GM12891 (cell line): ENCODE data around the gene ZNF771.

ENCODE experiments used
- DNase-seq: peaks from one replicate; pipeline ENCODE4 v3.0.0; 2011; ENCODE audit warnings: low spot score; ENCODE audit not compliant: insufficient read length
- FAIRE-seq: peaks from 2 replicates; lab custom pipeline; 2011; peaks lifted over from hg19 to GRCh38; lab: Jason Lieb, UNC
- PAX5 ChIP-seq: IDR thresholded peaks from 2 replicates; pipeline ENCODE4 v1.6.1; 2011; ENCODE audit warnings: low read length, moderate library complexity, mild to moderate bottlenecking; ENCODE audit not compliant: insufficient read depth, severe bottlenecking
- POLR2A ChIP-seq: IDR thresholded peaks from 2 replicates; pipeline ENCODE4 v1.6.1; 2011; ENCODE audit warnings: low read depth, low read length, control low read depth
- POLR2AphosphoS5 ChIP-seq: IDR thresholded peaks from 2 replicates; pipeline ENCODE4 v1.6.1; 2011; ENCODE audit warnings: low read depth, low read length, control low read depth
- POU2F2 ChIP-seq: IDR thresholded peaks from 2 replicates; pipeline ENCODE4 v1.6.1; 2011; ENCODE audit warnings: low read depth, mild to moderate bottlenecking, control low read depth, low read length, moderate library complexity
- SPI1 ChIP-seq: IDR thresholded peaks from 2 replicates; pipeline ENCODE4 v1.6.1; 2011; ENCODE audit warnings: low read depth, low read length, control low read depth
- TAF1 ChIP-seq: IDR thresholded peaks from 2 replicates; pipeline ENCODE4 v1.6.1; 2011; ENCODE audit warnings: low read depth, low read length, control low read depth

Gene ZNF771

DNA sequence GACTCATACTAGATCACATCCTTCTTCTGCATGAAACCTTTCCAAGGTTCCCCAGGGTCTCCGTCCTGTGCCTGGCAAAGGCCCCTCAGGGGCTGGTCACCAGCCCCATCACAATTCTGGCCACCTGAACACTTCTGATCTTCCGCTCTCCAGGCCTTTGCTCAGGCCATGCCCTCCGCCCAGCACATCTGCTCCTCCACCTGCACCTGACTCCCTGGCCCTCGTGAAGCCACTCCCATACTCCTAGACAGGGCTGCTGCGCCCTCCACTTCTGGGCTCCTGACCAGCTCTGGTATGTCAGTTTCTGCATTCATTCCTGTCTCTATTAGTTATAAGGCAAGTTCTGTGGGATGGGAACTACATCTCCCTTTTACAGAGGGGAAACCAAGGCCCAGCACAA lies 34.7 kb upstream of the ZNF771 start:
- DNase-seq: no peak
- no peak for FAIRE-seq
- no peak for TF ChIP-seq TAF1
- TF ChIP-seq SPI1: no peak
- no peak for TF ChIP-seq POLR2AphosphoS5
- no peak for TF ChIP-seq POU2F2
- TF ChIP-seq PAX5: no peak
- TF ChIP-seq POLR2A: no peak

DNA sequence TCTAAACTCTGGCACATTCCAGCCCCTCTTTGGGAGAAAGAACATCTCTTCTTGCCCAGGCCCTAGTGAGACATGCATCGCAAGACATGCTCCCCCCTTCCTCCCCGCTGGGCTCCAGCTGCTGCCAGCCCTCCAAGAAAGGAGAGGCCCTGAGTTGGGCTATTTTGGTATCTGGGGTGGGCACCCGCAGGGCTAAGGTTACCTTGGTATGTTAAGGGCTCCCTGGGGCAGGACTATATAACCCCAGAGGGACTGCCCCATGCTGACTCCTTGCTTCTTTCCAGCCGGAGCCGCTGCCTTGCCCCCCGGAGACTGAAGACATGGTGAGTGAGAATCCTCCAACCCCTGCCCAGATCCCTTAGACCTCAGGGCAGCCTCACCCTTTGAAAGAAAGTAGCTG lies 32.9 kb upstream of the ZNF771 start, which contains the start of gene MYL11:
Gene MYL11 (plus strand): TSS at position 265 of the 400 bp plus-strand sequence. CDS start 56 bp downstream, at position 321.
- no peak for DNase-seq
- no peak for TF ChIP-seq PAX5
- no peak for TF ChIP-seq POLR2A
- TF ChIP-seq POU2F2: no peak
- no peak for TF ChIP-seq SPI1
- no peak for TF ChIP-seq TAF1
- no peak for TF ChIP-seq POLR2AphosphoS5
- FAIRE-seq: no peak

DNA sequence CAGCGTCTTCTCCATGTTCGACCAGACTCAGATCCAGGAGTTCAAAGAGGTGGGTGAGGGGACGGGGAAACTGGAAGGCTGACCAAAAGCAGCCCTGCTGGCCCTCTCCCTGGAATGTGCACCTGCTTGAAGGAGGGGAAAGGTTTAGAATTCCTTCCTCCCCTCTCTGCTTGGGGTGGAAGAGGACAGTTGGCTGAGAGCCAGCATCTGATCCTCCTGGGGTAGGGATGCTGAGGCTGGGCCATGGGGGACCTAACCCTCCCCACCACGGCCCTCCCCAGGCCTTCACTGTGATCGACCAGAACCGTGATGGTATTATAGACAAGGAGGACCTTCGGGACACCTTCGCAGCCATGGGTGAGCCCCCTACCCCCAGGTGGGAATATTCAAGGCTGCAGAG lies 31.5 kb upstream of the ZNF771 start:
- FAIRE-seq: no peak
- no peak for DNase-seq
- TF ChIP-seq SPI1: no peak
- no peak for TF ChIP-seq POLR2A
- TF ChIP-seq TAF1: no peak
- no peak for TF ChIP-seq POU2F2
- TF ChIP-seq PAX5: no peak
- TF ChIP-seq POLR2AphosphoS5: no peak

DNA sequence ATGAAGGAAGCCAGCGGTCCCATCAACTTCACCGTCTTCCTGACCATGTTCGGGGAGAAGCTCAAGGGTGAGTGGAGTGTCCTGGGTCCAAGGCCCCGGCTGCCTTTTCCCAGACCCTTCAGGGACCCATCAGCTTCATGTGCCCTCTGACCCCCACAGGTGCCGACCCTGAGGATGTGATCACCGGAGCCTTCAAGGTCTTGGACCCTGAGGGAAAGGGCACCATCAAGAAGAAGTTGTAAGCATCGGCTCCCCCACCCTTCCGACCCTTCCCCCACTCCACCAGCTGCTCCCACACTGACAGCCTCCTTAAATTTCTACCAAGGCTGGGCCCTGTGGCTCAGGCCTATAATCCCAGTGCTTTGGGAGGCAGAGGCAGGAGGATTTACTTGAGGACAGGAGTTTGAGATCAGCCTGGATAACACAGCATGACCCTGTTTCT lies 30.9 kb upstream of the ZNF771 start:
- TF ChIP-seq POLR2A: no peak
- no peak for TF ChIP-seq PAX5
- TF ChIP-seq SPI1: no peak
- no peak for TF ChIP-seq TAF1
- no peak for TF ChIP-seq POLR2AphosphoS5
- no peak for TF ChIP-seq POU2F2
- no peak for DNase-seq

DNA sequence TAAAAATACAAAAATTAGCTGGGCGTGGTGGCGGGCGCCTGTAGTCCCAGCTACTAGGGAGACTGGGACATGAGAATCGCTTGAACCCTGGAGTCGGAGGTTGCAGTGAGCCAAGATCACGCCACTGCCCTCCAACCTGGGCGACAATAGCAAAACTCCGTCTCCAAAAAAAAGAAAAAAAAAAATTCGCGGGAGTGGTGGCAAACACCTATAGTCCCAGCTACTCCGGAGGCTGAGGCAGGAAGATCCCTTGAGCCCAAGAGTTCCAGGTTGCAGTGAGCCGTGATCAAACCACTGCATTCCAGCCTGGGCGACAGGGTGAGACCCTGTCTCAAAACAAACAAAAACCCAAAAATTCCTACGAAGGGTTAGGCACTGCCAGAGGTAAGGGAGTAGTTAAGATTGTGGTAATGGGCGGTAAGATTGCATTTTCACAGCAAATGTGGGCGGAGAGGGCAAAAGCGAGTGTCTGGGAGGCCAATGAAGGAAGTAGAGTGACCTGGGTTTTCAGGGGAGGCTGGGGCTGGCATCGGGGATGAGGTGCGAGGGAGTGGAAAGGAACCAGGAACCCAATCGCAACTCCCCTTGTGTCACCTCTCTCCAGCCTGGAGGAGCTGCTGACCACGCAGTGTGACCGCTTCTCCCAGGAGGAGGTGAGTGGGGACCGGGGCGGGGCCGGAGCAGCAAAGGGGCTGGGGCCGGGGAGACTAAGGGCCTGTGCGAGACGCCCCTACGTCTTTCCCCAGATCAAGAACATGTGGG lies 30.2 kb upstream of the ZNF771 start:
- FAIRE-seq: no peak
- TF ChIP-seq TAF1 (no peak), POLR2AphosphoS5 (no peak), POLR2A (no peak), SPI1 (no peak), POU2F2 (no peak), PAX5 (no peak)
- DNase-seq: no peak

More for the DNA sequence above, 30.9 kb upstream of the ZNF771 start:
- no peak for FAIRE-seq

DNA sequence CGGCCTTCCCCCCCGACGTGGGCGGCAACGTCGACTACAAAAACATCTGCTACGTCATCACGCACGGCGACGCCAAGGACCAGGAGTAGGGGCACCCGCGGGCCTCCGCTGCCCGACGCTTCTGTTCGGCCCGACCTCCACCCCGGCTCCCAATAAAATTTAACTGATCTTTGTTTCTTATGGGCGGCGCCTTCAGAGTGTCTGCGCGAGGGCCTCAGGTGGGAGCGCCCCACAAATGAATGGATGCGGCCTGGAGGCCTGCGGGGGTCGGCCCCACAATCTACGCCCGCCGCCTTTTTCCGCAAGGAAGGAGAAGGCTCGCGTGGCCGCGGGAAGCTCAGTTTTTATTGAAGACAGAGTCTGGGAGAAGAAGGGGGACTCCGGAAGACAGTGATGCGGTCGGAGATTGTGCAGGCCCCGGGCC lies 29.6 kb upstream of the ZNF771 start:
- DNase-seq (peak; percentile 65), FAIRE-seq (no peak)
- TF ChIP-seq SPI1: 0 out of 2 replicates have a peak, but pooled peaks have one; percentile 16
- peak; percentile 55 for TF ChIP-seq POLR2A
- no peak; the same call in 1 of the 2 replicates for TF ChIP-seq TAF1

DNA sequence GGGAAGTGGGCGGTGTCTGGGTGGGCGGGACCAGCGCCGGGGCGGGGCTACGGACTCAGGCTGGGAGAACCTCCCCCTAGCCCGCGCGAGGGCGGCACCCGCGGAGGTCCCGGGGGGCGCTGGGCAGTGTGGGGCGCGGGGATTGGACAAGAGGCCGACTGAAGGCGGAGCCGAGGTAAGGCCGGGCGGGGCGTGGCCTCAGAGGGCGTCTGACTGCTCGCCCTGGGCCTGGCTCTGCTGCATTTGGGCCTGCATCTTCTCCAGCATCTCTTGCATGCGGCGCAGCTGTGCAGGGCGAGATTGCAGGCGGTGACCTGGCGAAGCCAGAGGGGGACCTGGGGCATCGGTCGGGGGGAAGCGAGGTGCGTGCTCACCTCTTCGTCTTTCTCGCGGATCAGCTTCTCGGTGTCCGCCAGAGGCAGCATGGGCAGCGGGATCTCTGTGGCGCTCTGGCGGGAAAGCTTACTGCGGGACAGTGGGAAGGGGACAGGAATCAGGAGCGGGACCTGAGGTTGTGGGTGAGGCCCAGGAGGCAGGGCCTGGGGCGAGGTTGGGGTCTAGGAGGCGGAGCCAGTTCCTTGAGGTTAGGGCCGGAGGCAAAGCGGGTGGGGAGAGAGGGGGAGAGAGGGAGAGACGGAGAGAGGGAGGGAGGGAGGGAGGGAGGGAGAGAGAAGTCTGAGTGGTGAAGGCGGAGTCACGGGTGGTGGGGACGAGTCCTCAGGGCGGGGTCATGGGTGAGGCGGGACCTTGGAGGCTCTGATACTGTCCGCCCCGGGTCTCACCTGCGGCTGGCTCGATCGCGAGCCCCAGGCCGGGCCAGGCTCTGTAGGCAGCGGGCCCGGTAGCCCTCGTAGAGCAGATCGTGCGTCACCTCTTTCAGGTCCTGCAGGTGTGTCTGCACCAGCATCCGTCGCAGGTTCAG lies 28.9 kb upstream of the ZNF771 start:
- no peak for TF ChIP-seq SPI1
- TF ChIP-seq TAF1: 0 out of 2 replicates have a peak, but pooled peaks have one; percentile 3
- no peak for TF ChIP-seq POU2F2
- peak; percentile 18; the same call in 1 of the 2 replicates for TF ChIP-seq POLR2A
- TF ChIP-seq PAX5: no peak
- peak; percentile 98 for DNase-seq
- peak; percentile 97 for FAIRE-seq

DNA sequence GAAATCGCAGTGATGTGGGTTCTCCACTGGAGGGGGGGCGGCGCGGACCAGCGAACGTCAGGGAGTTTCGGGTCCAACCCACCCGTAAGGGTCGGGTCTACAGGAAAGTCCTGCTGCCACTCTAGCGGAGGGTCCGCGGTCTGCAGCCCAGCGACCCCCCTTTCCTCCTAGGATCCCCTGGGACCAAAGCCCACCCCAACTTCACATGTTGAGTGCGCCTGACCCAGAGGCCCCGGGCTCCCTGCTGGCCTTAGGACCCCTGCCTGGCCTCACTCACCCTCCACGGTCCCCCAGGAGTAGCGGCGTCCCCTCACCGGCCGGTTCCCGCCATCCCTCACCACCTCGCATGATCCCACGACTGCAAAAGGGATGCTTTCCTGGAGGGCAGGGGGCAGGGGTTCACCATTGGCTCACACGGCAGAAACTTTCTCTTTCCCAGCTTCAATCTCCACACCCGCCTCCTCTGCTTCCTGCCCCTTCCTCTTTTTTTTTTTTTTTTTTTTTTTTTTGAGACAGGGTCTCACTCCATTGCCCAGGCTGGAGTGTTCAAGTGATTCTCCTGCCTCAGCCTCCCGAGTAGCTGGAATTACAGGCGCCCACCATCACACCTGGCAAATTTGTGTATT lies 28.1 kb upstream of the ZNF771 start:
- TF ChIP-seq TAF1 (no peak), POLR2AphosphoS5 (no peak), POLR2A (no peak)
- DNase-seq: no peak
- no peak for FAIRE-seq

DNA sequence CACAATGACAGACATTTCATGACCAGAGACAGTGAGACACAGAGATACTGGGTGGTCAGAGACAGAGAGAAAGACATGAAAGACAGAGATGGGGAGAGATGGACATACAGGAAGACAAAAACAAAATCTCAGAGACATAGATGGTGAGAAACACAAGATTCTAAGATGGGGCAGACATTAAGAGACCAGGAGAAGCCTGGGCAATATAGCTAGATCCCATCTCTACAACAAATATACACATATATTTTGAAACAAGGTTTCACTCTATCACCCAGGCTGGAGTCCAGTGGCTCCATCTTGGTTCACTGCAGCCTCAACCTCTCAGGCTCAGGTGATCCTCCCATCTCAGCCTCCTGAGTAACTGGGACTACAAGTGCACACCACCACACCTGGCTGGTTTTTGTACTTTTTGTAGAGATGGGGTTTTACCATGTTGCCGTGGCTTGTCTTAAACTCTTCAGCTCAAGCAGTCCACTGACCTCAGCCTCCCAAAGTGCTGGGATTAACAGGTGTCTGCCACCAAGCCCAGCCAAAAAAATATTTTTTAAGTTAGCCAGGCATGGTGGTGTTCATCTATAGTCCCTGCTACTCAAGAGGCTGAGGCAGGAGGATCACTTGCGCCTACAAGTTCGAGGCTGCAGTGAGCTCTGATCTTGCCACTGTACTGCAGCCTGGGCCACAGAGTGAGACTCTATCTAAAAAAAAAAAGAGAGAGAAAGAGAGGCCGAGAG lies 27.2 kb upstream of the ZNF771 start:
- no peak for FAIRE-seq
- TF ChIP-seq TAF1 (no peak), POU2F2 (no peak)

More for the DNA sequence above, 27.2 kb upstream of the ZNF771 start:
- no peak for DNase-seq
